GM21390 (cell line): Measurements from ENCODE around the gene VWA3A.
"Not testable (repeated sequence)": the region's sequence is repeated elsewhere in the genome, so short reads cannot be mapped to it uniquely, and the experiment has no call there.

Experiments used
- ATAC-seq: cut with Tn5 transposase; IDR thresholded peaks from one replicate; pipeline ENCODE4 v1.9.1; 2021; ENCODE audit not compliant: unreplicated experiment

VWA3A gene

GRCh38 chr16:22092143-22092933, at the start of gene VWA3A:
TSS of gene VWA3A (plus strand) at chr16:22092541. CDS start at chr16:22092638, 97 bp downstream.
- no peak for ATAC-seq

GRCh38 chr16:22043882-22044281, 48.5 kb upstream of the VWA3A start:
- ATAC-seq, result not testable (repeated sequence)

- ATAC-seq, result not testable (repeated sequence)
Measured at GRCh38 chr16:22045888-22046287, 46.5 kb upstream of the VWA3A start.

GRCh38 chr16:22050963-22051362, 41.4 kb upstream of the VWA3A start:
- no peak for ATAC-seq

- ATAC-seq, result no peak
Measured at GRCh38 chr16:22052980-22053379, 39.4 kb upstream of the VWA3A start.

GRCh38 chr16:22053921-22054341, 38.4 kb upstream of the VWA3A start:
- no peak for ATAC-seq

GRCh38 chr16:22054847-22055590, 37.3 kb upstream of the VWA3A start:
- ATAC-seq, result no peak

GRCh38 chr16:22055881-22056280, 36.5 kb upstream of the VWA3A start:
- no peak for ATAC-seq

GRCh38 chr16:22063888-22064467, 28.4 kb upstream of the VWA3A start:
- ATAC-seq, result no peak

GRCh38 chr16:22065252-22065651, 27.1 kb upstream of the VWA3A start:
- no peak for ATAC-seq

- no peak for ATAC-seq
Measured at GRCh38 chr16:22070361-22071330, 21.7 kb upstream of the VWA3A start.

GRCh38 chr16:22071331-22071910, 20.9 kb upstream of the VWA3A start:
- no peak for ATAC-seq

GRCh38 chr16:22073350-22073749, 19.0 kb upstream of the VWA3A start:
- ATAC-seq, result no peak

GRCh38 chr16:22075043-22075757, 17.1 kb upstream of the VWA3A start:
- no peak for ATAC-seq

- no peak for ATAC-seq
Measured at GRCh38 chr16:22075776-22076175, 16.6 kb upstream of the VWA3A start.

GRCh38 chr16:22077700-22078313, 14.5 kb upstream of the VWA3A start:
- no peak for ATAC-seq

- no peak for ATAC-seq
Measured at GRCh38 chr16:22078656-22079055, 13.7 kb upstream of the VWA3A start.

- no peak for ATAC-seq
Measured at GRCh38 chr16:22081050-22081449, 11.3 kb upstream of the VWA3A start.

- ATAC-seq, result no peak
Measured at GRCh38 chr16:22086440-22086839, 5.9 kb upstream of the VWA3A start.
